ENCODE results near the gene RP2.

The RP2 gene

DNA sequence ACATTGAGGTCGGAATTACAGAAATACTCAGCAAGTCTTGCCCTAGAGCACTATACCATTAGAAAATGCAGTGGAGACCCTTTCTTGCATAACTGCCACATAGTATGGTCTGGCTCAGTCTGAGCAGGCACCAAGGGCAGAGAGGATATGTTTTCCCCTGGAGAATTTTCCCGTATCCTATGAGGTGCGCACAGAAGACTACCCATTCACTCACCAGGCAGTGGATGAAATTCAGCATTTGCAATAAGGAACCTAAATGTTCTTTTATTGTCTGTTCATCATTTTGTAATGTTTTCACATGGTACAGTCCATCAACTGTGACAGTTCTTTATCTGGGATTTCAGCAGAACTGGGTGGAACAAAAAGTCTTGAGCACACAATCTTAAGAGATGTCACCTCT lies 90.9 kb downstream of the RP2 start:
- TF ChIP-seq POLR2A (IDR thresholded peaks at IDR 0.05; ENCODE audit: low read depth, low read length) (no peak), TAF1 (IDR thresholded peaks at IDR 0.05; ENCODE audit: borderline replicate concordance, low read depth, low read length) (no peak)
- DNase-seq (ENCODE audit: insufficient read length), result no peak
- no peak for FAIRE-seq

DNA sequence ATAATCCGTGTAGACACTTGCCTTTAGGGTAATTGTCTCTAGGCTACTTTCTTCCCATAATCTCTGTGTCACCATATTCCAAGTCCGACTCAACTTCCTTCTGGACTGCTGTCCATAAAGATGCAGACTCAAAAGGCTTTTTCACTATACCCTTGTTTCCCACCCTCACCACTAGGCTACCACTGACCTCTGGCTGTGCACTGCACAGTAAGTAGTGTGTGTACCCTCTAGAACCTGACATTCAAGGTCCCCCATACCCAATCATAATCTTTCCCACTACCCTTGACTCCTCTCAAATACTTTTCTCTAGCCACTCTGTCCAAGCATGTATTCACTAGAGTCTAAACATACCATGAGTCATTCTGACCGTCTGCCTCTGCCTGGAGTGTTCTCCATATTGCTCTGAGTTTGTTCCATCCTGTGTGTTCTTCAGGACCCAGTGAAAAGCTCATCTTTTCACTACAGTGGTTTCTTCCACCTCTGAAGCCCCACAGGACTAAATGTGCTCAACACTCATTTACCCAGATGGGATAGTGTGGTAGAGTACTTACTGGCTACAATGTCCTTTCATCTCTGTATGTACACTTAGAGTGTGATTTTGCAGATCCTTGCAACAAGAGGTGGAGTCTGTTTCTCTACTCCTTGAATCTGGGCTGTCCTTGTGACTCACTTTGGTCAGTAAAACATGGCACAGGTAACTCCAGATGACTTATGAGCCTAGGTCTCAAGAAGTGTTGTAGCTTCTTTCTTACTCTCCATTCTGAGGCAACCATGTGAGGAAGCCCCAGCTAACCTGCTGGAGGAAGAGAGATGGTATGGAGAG lies 92.8 kb downstream of the RP2 start:
- FAIRE-seq (no peak), DNase-seq (ENCODE audit: insufficient read length) (no peak)
- TF ChIP-seq POLR2AphosphoS5 (IDR thresholded peaks at IDR 0.05; ENCODE audit: low read depth, low read length) (no peak), POLR2A (IDR thresholded peaks at IDR 0.05; ENCODE audit: low read depth, low read length) (no peak), TAF1 (IDR thresholded peaks at IDR 0.05; ENCODE audit: borderline replicate concordance, low read depth, low read length) (no peak)
